A172 (cell line): ENCODE results near the gene GLI3. TPM values are rescaled to one million over a fixed set of nuclear protein-coding genes. Genes with fewer than 3 reads are reported as not detected.

Experiments
- DNase-seq: peaks from one replicate; pipeline ENCODE4 v3.0.0-alpha.2; 2015; ENCODE audit warnings: low spot score
- total RNA-seq: library from RNA; depleted of rRNA; stranded (reverse); fragments of >200 nt; shearing (Covaris generic); gene quantifications from 2 replicates; pipeline ENCODE4 v1.2.3, GENCODE V29; 2014

GLI3 gene
- total RNA-seq, 1 experiment from 2014 or later = 2.5 TPM

DNA sequence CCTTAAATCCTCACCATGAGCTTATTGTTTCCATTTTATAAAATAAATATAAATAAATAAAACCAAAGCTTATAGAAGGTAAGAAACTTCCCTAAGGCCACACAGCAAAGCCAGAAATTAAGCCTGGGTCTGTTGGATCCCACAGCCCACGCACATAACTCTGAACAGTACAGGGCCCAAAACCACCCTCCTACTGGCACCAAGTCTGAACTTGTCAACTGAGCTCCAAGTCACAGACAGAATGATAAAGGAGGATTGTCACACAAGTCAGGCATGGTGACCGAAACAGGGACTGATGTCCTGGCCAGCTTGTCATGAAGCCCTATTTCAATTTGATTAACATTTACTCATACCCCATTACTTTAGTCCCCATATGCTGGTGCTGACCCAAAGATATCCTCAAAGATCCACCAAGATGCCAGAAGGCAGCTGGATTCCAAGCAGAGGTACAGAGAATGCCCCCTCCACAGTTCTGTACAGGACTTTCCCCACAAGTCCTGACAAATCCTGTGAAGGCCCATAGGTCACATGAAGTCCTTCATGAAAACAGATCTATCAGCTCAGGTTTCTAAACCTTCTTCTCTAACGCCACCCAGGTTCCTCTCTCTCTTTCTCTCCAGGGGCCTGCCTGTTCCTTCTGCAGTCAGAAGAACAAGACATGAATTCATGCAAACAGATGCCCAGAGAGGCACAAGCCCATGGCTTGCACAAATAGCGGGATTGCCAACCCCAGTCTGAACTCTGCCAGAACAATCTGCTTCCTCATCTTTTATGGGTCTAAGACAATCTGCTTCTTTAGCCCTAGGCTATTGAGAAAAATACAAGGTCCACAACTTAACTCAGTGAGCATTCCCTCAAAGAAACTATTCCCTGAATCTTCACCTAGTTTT is 60.9 kb downstream of the GLI3 start:
- DNase-seq = no peak

GRCh38 chr7:42174391-42174912 is 62.6 kb downstream of the GLI3 start:
- no peak for DNase-seq

GRCh38 chr7:42170724-42171123 is 66.3 kb downstream of the GLI3 start:
- peak; percentile 16 for DNase-seq

GRCh38 chr7:42168512-42168911 is 68.5 kb downstream of the GLI3 start:
- DNase-seq = no peak

DNA sequence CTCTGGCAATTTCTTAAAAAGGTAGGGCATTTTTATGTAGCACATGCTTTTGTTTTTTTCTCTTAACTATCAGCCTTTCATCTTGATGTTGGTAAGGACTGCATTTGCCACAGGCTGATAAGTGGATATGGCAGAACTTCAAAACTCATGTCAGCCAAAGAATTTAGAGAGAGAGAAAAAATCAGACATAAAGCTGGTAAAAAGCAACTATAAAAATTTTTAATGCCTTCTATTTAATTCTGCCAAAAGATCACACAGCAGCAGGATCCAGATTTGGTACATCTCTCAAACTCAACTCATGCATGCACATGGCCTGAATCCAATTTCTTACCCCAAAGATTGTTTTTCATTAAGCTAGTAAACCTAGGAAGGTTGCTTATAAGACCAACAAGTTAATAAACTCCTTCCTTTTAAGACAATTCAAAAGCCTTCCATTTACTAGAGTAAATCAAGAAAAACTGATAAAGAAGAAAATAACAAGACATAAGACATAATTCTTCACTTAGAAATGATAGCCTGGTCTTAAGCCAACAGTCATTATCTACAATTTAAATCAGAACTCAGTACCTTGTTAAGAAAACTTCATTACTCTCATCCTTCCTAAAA is 69.3 kb downstream of the GLI3 start:
- DNase-seq = no peak

GRCh38 chr7:42167206-42167605 is 69.8 kb downstream of the GLI3 start:
- no peak for DNase-seq

GRCh38 chr7:42164881-42165428 is 72.1 kb downstream of the GLI3 start:
- no peak for DNase-seq

GRCh38 chr7:42162560-42163325 is 74.3 kb downstream of the GLI3 start:
- no peak for DNase-seq

- no peak for DNase-seq
Measured at GRCh38 chr7:42161719-42162118, 75.3 kb downstream of the GLI3 start.

GRCh38 chr7:42161110-42161509 is 75.9 kb downstream of the GLI3 start:
- DNase-seq = no peak

- DNase-seq = no peak
Measured at GRCh38 chr7:42159130-42159529, 77.9 kb downstream of the GLI3 start.

DNA sequence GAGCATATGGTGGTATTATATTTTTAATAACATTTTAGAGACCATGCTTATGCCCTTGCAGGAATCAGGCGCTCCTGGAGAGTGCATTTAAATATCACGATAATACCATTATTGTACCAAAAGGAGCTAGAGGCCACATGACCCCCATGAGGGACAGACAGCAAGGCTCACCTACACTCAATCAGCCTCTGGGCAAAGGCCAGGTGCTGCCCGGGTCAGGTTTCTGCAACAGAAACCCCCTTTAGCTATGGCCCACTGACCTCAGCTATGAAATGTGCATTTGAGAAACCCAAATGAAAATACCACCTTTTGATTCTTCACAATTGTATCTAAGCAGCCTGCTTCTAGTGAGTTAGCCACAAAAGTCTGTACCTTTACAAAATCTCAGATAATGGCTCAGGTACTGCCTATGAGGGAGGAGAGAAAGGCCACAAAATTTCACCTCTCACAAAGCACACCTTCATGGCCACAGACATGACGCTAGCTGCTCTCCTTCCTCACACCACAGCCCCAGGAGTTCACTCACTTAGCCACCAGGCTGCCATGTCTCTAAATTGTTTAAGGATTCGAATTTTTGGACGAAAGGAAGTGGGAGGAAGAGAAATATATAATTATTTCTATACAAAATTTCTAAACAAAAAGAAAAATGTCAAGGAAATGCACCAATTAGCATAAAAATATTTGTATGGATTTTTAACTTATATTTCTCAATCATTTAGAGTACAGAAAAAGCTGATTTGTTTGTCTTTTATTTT is 79.9 kb downstream of the GLI3 start:
- DNase-seq = no peak

GRCh38 chr7:42156291-42156865 is 80.6 kb downstream of the GLI3 start:
- DNase-seq = peak; percentile 22

GRCh38 chr7:42155584-42156290 is 81.3 kb downstream of the GLI3 start:
- DNase-seq = no peak

DNA sequence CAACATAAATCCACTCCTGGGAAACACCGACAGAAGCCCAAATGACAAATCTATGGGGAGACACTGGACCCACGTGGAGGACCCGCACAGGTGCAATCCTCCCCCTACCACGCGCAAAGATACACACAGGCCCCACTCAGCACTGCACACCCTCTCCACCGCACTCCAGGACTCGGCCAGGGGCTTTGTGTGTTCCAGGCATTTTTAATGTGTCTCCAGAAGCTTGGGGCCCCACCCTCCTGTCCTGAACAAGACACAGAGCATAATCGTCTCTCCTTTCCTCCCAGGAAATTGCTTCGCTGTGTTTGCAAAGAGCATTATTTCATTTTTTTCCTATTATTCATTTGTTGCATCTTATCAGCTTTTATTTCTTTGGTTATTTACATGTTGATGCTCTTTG is 82.8 kb downstream of the GLI3 start:
- no peak for DNase-seq

DNA sequence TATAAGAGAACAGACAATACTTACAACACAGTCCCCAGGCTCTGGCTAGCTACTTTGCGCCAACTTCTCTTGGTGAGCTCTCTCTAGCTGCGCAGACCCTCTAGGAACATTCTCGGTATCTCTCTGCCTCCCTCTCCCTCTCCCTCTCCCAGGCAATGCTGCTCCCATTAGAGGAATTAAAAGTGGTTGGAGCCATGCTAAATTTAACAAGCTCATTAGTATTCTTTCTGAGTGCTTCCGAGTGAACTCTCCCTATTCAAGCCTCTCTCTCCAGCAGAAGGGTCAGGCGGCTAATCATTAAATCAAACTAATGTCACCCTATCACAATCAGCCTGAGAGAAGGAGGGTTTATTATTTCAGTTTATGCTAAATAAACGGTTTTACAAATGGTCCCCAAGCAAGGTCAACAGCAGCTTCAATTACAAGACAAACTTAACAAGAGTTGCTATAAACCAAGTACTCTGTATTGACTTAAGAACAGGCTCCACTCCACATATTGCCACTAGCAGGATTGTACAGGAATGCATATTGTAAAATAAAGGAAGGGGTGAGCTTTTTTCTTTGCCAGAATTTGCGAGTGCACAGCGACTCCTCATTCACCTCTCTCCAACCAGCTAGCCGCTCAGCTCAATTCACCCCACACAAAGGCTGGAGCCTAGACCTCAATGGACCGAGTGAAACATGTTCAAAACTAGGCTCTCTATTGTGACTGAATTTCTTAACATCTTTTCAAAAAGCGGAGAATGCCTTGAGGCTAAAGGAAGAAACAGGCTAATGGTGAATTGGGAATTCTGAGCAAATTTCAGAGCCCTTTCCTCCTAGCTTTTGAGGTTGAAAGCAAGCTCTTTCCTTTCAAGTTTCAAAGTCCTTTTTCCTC is 84.4 kb downstream of the GLI3 start:
- DNase-seq = no peak

DNA sequence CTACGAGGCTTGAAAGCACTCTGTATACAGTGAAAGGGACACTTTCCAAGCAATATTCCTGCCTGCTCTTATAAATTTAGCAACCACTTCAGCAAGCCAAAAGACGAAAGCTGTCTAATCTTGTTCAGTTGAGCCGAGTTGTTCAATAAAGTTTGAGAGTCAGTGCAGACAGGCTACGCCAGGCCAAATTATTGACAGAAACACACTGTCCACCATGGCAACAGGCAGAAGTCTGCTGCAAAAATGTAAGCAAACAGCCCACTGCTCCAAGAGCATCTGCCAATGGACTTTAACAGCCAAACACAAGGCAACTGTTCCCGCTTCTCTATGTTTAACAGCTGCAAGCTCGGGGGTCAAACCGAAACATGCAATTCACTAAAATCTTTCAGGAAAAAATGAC is 85.7 kb downstream of the GLI3 start:
- no peak for DNase-seq

GRCh38 chr7:42145539-42145938 is 91.5 kb downstream of the GLI3 start:
- DNase-seq = no peak

DNA sequence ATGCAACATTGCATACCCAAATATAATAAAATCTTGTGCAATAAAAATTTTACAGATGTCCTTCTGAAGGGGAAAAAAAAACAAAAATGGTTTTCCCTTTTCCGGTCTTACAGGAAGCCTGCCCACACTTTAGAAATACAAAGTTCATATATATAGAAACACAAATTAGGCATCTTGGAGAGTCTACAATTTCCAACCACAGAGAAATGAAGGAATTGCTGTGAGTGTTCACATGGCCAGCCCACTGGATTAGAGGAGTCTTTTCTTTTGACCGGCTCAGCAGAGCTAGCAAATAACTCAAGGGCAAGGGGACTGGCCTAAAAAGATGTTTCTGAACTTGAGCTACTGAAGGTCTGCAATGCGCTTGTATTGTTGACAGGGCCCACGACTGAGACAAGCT is 92.4 kb downstream of the GLI3 start:
- DNase-seq = no peak
